Measurements from ENCODE around the gene CSNK2A3.

Gene CSNK2A3

GRCh38 chr11:11380340-11380739 lies 27.3 kb upstream of the CSNK2A3 start:
- H2AK5ac ChIP-seq (ENCODE audit: low read depth, low read length), result no peak overlapping the region
- H4K8ac ChIP-seq (ENCODE audit: low read depth, low read length), result no peak overlapping the region
- H3K27ac ChIP-seq (replicated peaks; ENCODE audit: low read length), result no peak overlapping the region
- no peak overlapping the region for H2BK120ac ChIP-seq (ENCODE audit: low read depth, low read length)
- H3K4me1 ChIP-seq (ENCODE audit: control insufficient read depth in 2 of 2, insufficient read depth in 1 of 2, low read depth in 1 of 2, low read length in 2 of 2), result no peaks in the 10 kb centered on the region
- H2BK12ac ChIP-seq (ENCODE audit: low read length), result no peak overlapping the region
- no peak overlapping the region for H3K4ac ChIP-seq (ENCODE audit: low read length)
- no peak overlapping the region for H3K4me3 ChIP-seq (ENCODE audit: low read length in 2 of 2)
- H2AFZ ChIP-seq (ENCODE audit: low read length), result no peak overlapping the region
- H2BK5ac ChIP-seq (ENCODE audit: low read length), result no peak overlapping the region
- no peak overlapping the region for H3K4me2 ChIP-seq (ENCODE audit: insufficient read depth, low read length, poor library complexity, severe bottlenecking)
- no peak overlapping the region for H3K18ac ChIP-seq (ENCODE audit: low read length)
- no peak overlapping the region for H3K23ac ChIP-seq (ENCODE audit: low read depth, low read length, poor library complexity)
- no peak for DNase-seq (ENCODE audit: low spot score)
- no peak overlapping the region for H4K91ac ChIP-seq (ENCODE audit: low read depth, low read length, poor library complexity)
- no peak overlapping the region for H3K9ac ChIP-seq (ENCODE audit: low read depth, low read length, poor library complexity)
- no peaks in the 10 kb centered on the region for H3K9me3 ChIP-seq (replicated peaks in 1 of 2; ENCODE audit: control insufficient read depth in 2 of 2, insufficient read depth in 1 of 2, low read depth in 1 of 2, low read length in 2 of 2)
- no peak overlapping the region for H2BK15ac ChIP-seq (ENCODE audit: low read length)
- H3K36me3 ChIP-seq (replicated peaks in 1 of 2; ENCODE audit: control insufficient read depth in 2 of 2, insufficient read depth in 2 of 2, low read length in 2 of 2), result no peaks in the 10 kb centered on the region
- no peaks in the 10 kb centered on the region for H3K79me1 ChIP-seq (ENCODE audit: low read depth, low read length)
- no CpG with 5 or more reads among the region's 2 CpGs for WGBS, 2 donors (ENCODE audit: extremely low coverage in 2 of 2, insufficient read length in 2 of 2, insufficient replicate concordance in 1 of 2)
- H3K27me3 ChIP-seq (ENCODE audit: control insufficient read depth in 3 of 3, insufficient read depth in 3 of 3, low read depth in 1 of 3, low read length in 3 of 3), result no peaks in the 10 kb centered on the region
- no peak overlapping the region for H3K14ac ChIP-seq (ENCODE audit: low read length)

GRCh38 chr11:11379661-11380060 lies 26.6 kb upstream of the CSNK2A3 start:
- no peak for DNase-seq (ENCODE audit: low spot score)
- Histone ChIP-seq H3K4me3 (ENCODE audit: low read length in 2 of 2) (no peak overlapping the region), H3K27ac (replicated peaks; ENCODE audit: low read length) (no peak overlapping the region), H3K27me3 (ENCODE audit: control insufficient read depth in 3 of 3, insufficient read depth in 3 of 3, low read depth in 1 of 3, low read length in 3 of 3) (no peaks in the 10 kb centered on the region), H2BK12ac (ENCODE audit: low read length) (no peak overlapping the region), H2AK5ac (ENCODE audit: low read depth, low read length) (no peak overlapping the region), H3K4me1 (ENCODE audit: control insufficient read depth in 2 of 2, insufficient read depth in 1 of 2, low read depth in 1 of 2, low read length in 2 of 2) (no peaks in the 10 kb centered on the region), H3K23ac (ENCODE audit: low read depth, low read length, poor library complexity) (no peak overlapping the region), H3K18ac (ENCODE audit: low read length) (no peak overlapping the region), H4K91ac (ENCODE audit: low read depth, low read length, poor library complexity) (no peak overlapping the region), H2AFZ (ENCODE audit: low read length) (no peak overlapping the region), H3K9ac (ENCODE audit: low read depth, low read length, poor library complexity) (no peak overlapping the region), H4K8ac (ENCODE audit: low read depth, low read length) (no peak overlapping the region), H3K79me1 (ENCODE audit: low read depth, low read length) (no peaks in the 10 kb centered on the region), H3K9me3 (replicated peaks in 1 of 2; ENCODE audit: control insufficient read depth in 2 of 2, insufficient read depth in 1 of 2, low read depth in 1 of 2, low read length in 2 of 2) (no peaks in the 10 kb centered on the region), H2BK120ac (ENCODE audit: low read depth, low read length) (no peak overlapping the region), H3K14ac (ENCODE audit: low read length) (no peak overlapping the region), H2BK15ac (ENCODE audit: low read length) (no peak overlapping the region), H2BK5ac (ENCODE audit: low read length) (no peak overlapping the region), H3K36me3 (replicated peaks in 1 of 2; ENCODE audit: control insufficient read depth in 2 of 2, insufficient read depth in 2 of 2, low read length in 2 of 2) (no peaks in the 10 kb centered on the region), H3K4me2 (ENCODE audit: insufficient read depth, low read length, poor library complexity, severe bottlenecking) (no peak overlapping the region), H3K4ac (ENCODE audit: low read length) (no peak overlapping the region)
- no CpG with 5 or more reads among the region's 3 CpGs for WGBS, 2 donors (ENCODE audit: extremely low coverage in 2 of 2, insufficient read length in 2 of 2, insufficient replicate concordance in 1 of 2)

GRCh38 chr11:11378184-11378940 lies 25.3 kb upstream of the CSNK2A3 start:
- H2BK12ac ChIP-seq (ENCODE audit: low read length), result no peak overlapping the region
- no peaks in the 10 kb centered on the region for H3K9me3 ChIP-seq (replicated peaks in 1 of 2; ENCODE audit: control insufficient read depth in 2 of 2, insufficient read depth in 1 of 2, low read depth in 1 of 2, low read length in 2 of 2)
- H4K91ac ChIP-seq (ENCODE audit: low read depth, low read length, poor library complexity), result no peak overlapping the region
- no CpG with 5 or more reads among the region's 8 CpGs for WGBS, 2 donors (ENCODE audit: extremely low coverage in 2 of 2, insufficient read length in 2 of 2, insufficient replicate concordance in 1 of 2)
- no peak overlapping the region for H3K4me3 ChIP-seq (ENCODE audit: low read length in 2 of 2)
- no peak overlapping the region for H3K27ac ChIP-seq (replicated peaks; ENCODE audit: low read length)
- H3K9ac ChIP-seq (ENCODE audit: low read depth, low read length, poor library complexity), result no peak overlapping the region
- no peaks in the 10 kb centered on the region for H3K27me3 ChIP-seq (ENCODE audit: control insufficient read depth in 3 of 3, insufficient read depth in 3 of 3, low read depth in 1 of 3, low read length in 3 of 3)
- H3K4ac ChIP-seq (ENCODE audit: low read length), result no peak overlapping the region
- H2AK5ac ChIP-seq (ENCODE audit: low read depth, low read length), result no peak overlapping the region
- H3K4me1 ChIP-seq (ENCODE audit: control insufficient read depth in 2 of 2, insufficient read depth in 1 of 2, low read depth in 1 of 2, low read length in 2 of 2), result peaks cover 0 to 9% of the 10 kb centered on the region in 2 donors
- no peak overlapping the region for H2AFZ ChIP-seq (ENCODE audit: low read length)
- H3K23ac ChIP-seq (ENCODE audit: low read depth, low read length, poor library complexity), result peak overlapping the region; percentile 13
- H2BK120ac ChIP-seq (ENCODE audit: low read depth, low read length), result no peak overlapping the region
- H2BK15ac ChIP-seq (ENCODE audit: low read length), result no peak overlapping the region
- no peak for DNase-seq (ENCODE audit: low spot score)
- H3K36me3 ChIP-seq (replicated peaks in 1 of 2; ENCODE audit: control insufficient read depth in 2 of 2, insufficient read depth in 2 of 2, low read length in 2 of 2), result no peaks in the 10 kb centered on the region
- H3K4me2 ChIP-seq (ENCODE audit: insufficient read depth, low read length, poor library complexity, severe bottlenecking), result no peak overlapping the region
- no peak overlapping the region for H3K18ac ChIP-seq (ENCODE audit: low read length)
- H3K79me1 ChIP-seq (ENCODE audit: low read depth, low read length), result no peaks in the 10 kb centered on the region
- H3K14ac ChIP-seq (ENCODE audit: low read length), result no peak overlapping the region
- H2BK5ac ChIP-seq (ENCODE audit: low read length), result no peak overlapping the region
- no peak overlapping the region for H4K8ac ChIP-seq (ENCODE audit: low read depth, low read length)

GRCh38 chr11:11374358-11375148 lies 21.5 kb upstream of the CSNK2A3 start:
- Histone ChIP-seq H3K14ac (ENCODE audit: low read length) (no peak overlapping the region), H3K4me3 (ENCODE audit: low read length in 2 of 2) (no peak overlapping the region), H3K18ac (ENCODE audit: low read length) (no peak overlapping the region), H3K9ac (ENCODE audit: low read depth, low read length, poor library complexity) (no peak overlapping the region), H3K79me1 (ENCODE audit: low read depth, low read length) (no peaks in the 10 kb centered on the region), H2BK12ac (ENCODE audit: low read length) (no peak overlapping the region), H4K91ac (ENCODE audit: low read depth, low read length, poor library complexity) (no peak overlapping the region), H3K4me2 (ENCODE audit: insufficient read depth, low read length, poor library complexity, severe bottlenecking) (no peak overlapping the region), H3K4ac (ENCODE audit: low read length) (no peak overlapping the region), H2BK5ac (ENCODE audit: low read length) (no peak overlapping the region), H2AK5ac (ENCODE audit: low read depth, low read length) (no peak overlapping the region), H3K36me3 (replicated peaks in 1 of 2; ENCODE audit: control insufficient read depth in 2 of 2, insufficient read depth in 2 of 2, low read length in 2 of 2) (no peaks in the 10 kb centered on the region), H2BK120ac (ENCODE audit: low read depth, low read length) (no peak overlapping the region), H3K23ac (ENCODE audit: low read depth, low read length, poor library complexity) (no peak overlapping the region), H3K9me3 (replicated peaks in 1 of 2; ENCODE audit: control insufficient read depth in 2 of 2, insufficient read depth in 1 of 2, low read depth in 1 of 2, low read length in 2 of 2) (no peaks in the 10 kb centered on the region), H3K27ac (replicated peaks; ENCODE audit: low read length) (no peak overlapping the region), H4K8ac (ENCODE audit: low read depth, low read length) (no peak overlapping the region), H2AFZ (ENCODE audit: low read length) (no peak overlapping the region), H2BK15ac (ENCODE audit: low read length) (no peak overlapping the region), H3K4me1 (ENCODE audit: control insufficient read depth in 2 of 2, insufficient read depth in 1 of 2, low read depth in 1 of 2, low read length in 2 of 2) (peaks cover 0 to 13% of the 10 kb centered on the region in 2 donors), H3K27me3 (ENCODE audit: control insufficient read depth in 3 of 3, insufficient read depth in 3 of 3, low read depth in 1 of 3, low read length in 3 of 3) (no peaks in the 10 kb centered on the region)
- DNase-seq (ENCODE audit: low spot score), result no peak
- WGBS, 2 donors (ENCODE audit: extremely low coverage in 2 of 2, insufficient read length in 2 of 2, insufficient replicate concordance in 1 of 2), result no CpG with 5 or more reads among the region's 7 CpGs

All from neuronal stem cell (in vitro differentiated cells).